HUES48 (cell line): ENCODE data around the gene ACTR1B.
"Not testable (repeated sequence)": the region's sequence is repeated elsewhere in the genome, so short reads cannot be mapped to it uniquely, and the experiment has no call there.

Experiments
- H3K27ac ChIP-seq: one replicate; pipeline ENCODE4 v1.7.0; 2013; ENCODE audit warnings: low read depth, low read length, inconsistent platforms
- H3K27me3 ChIP-seq: 2 replicates; pipeline ENCODE4 v1.6.1; 2013; ENCODE audit warnings: mild to moderate bottlenecking, low read length; ENCODE audit not compliant: control insufficient read depth, insufficient read depth
- H3K36me3 ChIP-seq: 2 replicates; pipeline ENCODE4 v1.6.1; 2013; ENCODE audit warnings: low read length; ENCODE audit not compliant: control insufficient read depth, insufficient read depth
- H3K4me1 ChIP-seq: 2 replicates; pipeline ENCODE4 v1.6.1; 2013; ENCODE audit warnings: mild to moderate bottlenecking, low read length; ENCODE audit not compliant: control insufficient read depth, insufficient read depth
- H3K4me3 ChIP-seq: 2 replicates; pipeline ENCODE4 v1.5.1; 2013; ENCODE audit warnings: mild to moderate bottlenecking, low read depth, low read length
- H3K9ac ChIP-seq: 2 replicates; pipeline ENCODE4 v1.6.1; 2013; ENCODE audit warnings: mild to moderate bottlenecking, low read depth, low read length, moderate library complexity
- H3K9me3 ChIP-seq: 2 replicates; pipeline ENCODE4 v1.6.1; 2013; ENCODE audit warnings: low read length; ENCODE audit not compliant: control insufficient read depth, insufficient read depth

ACTR1B gene

DNA sequence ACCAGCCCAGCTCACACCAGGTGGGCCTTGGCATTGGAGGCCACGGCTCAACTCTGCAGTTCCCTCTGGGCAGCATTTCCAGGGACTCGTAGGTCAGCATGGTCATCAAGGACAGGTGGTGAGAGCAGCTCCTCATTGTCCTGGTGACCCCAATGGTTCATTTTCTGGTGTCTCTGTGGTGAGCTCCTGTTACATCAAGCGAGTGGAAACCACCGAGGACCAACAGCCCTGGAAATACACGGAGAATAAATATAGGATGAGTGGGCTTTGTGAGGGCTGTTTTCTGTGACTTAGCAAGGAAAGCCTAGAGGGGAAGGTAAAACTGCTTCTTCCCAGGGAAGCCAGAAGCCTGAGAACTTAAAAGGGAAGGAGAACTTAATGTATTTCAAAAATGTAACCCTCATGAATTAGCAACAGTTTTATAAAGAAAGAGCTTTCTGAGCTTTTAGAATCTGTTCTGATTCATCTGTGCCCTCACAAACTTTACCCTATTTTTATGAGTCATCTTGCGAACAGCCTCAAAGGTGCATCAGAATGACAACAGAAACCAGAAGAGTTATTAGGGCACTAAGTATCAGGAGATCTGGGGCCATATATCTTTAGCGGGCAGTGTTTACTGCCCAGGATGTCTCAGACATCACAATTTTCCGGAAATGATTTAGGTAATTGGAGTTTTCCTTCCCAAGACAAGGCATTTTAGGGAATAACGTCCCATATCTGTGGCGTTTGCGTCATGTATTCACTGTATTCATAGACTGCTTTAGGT, 24.4 kb upstream of the ACTR1B start:
- H3K9ac ChIP-seq, result no peak overlapping the region
- no peak overlapping the region for H3K27ac ChIP-seq
- H3K9me3 ChIP-seq, result no peaks in the 10 kb centered on the region
- peaks cover 14% of the 10 kb centered on the region for H3K4me1 ChIP-seq
- no peaks in the 10 kb centered on the region for H3K27me3 ChIP-seq
- H3K4me3 ChIP-seq, result no peak overlapping the region
- H3K36me3 ChIP-seq, result no peaks in the 10 kb centered on the region

GRCh38 chr2:97687235-97687634, 23.4 kb upstream of the ACTR1B start:
- not testable (repeated sequence) for H3K27ac ChIP-seq

GRCh38 chr2:97678298-97678697, 14.5 kb upstream of the ACTR1B start:
- H3K27ac ChIP-seq, result no peak overlapping the region
- H3K9ac ChIP-seq, result no peak overlapping the region
- no peaks in the 10 kb centered on the region for H3K27me3 ChIP-seq
- no peak overlapping the region for H3K4me3 ChIP-seq
- peaks cover 3% of the 10 kb centered on the region for H3K9me3 ChIP-seq
- H3K36me3 ChIP-seq, result no peaks in the 10 kb centered on the region
- peaks cover 13% of the 10 kb centered on the region for H3K4me1 ChIP-seq

More at GRCh38 chr2:97687235-97687634, 23.4 kb upstream of the ACTR1B start:
- not testable (repeated sequence) for H3K4me3 ChIP-seq, H3K27me3 ChIP-seq, H3K36me3 ChIP-seq, H3K9me3 ChIP-seq, H3K9ac ChIP-seq
- peaks cover 14% of the 10 kb centered on the region for H3K4me1 ChIP-seq

DNA sequence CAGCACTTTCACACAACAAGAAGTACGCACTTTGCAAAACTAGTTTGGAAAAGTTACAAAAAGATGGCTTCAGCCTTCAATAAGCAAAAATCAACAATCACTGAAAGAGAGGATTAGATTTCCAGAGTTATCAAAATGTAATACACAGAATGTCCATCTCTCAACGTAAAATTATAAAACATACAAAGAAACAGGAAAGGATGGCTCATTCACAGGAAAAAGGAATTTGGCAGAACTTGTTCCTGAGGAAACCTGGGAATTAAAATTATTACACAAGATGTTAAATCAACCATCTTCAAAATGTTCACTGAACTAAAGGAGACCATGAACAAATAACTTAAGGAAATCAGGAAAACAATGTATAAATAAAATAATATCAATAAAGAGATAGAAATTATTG, 13.6 kb upstream of the ACTR1B start:
- Histone ChIP-seq H3K27ac (no peak overlapping the region), H3K4me1 (peaks cover 13% of the 10 kb centered on the region), H3K9me3 (peaks cover 3% of the 10 kb centered on the region), H3K9ac (no peak overlapping the region), H3K36me3 (no peaks in the 10 kb centered on the region), H3K4me3 (no peak overlapping the region), H3K27me3 (no peaks in the 10 kb centered on the region)

GRCh38 chr2:97676620-97677019, 12.8 kb upstream of the ACTR1B start:
- Histone ChIP-seq H3K4me1 (peaks cover 13% of the 10 kb centered on the region), H3K36me3 (no peaks in the 10 kb centered on the region), H3K27me3 (no peaks in the 10 kb centered on the region), H3K9ac (no peak overlapping the region), H3K9me3 (peaks cover 3% of the 10 kb centered on the region), H3K27ac (no peak overlapping the region), H3K4me3 (no peak overlapping the region)

DNA sequence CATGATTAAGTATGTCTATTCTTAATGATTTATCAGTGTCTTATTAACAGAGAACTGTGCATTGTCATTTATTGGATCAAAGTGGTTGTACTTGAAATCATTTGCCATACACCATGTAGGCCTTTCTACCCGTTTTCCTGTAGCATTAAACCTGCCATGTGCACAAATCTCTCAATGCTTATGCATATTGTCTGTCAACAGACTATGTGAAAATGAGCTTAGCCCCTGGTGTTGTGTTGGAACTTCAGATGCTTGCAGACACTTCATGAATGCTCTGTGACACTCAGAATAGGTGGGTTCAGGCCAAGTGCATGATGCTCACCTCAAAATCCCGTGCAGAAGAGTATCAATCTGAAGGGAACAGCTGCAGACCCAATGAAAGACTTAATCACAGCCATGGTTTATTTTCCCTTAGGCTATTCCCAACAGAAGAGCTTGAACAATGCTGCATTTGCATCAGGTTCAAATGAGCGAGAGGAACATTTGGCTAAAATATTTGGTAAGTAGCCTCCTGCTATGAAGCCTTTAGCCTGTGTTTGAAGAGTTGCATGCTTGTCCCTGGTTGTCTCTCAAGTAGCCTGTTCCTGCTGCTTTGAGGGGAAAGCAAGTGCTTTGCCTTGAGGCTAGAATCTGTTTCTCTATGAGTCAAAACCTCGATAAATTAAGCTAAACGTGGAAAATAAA, 11.7 kb upstream of the ACTR1B start:
- Histone ChIP-seq H3K4me3 (no peak overlapping the region), H3K4me1 (peaks cover 13% of the 10 kb centered on the region), H3K9me3 (peaks cover 3% of the 10 kb centered on the region), H3K36me3 (no peaks in the 10 kb centered on the region), H3K9ac (no peak overlapping the region), H3K27ac (peak overlapping the region; percentile 57), H3K27me3 (no peaks in the 10 kb centered on the region)

- peaks cover 13% of the 10 kb centered on the region for H3K4me1 ChIP-seq
- no peaks in the 10 kb centered on the region for H3K9me3 ChIP-seq
- H3K27ac ChIP-seq, result no peak overlapping the region
- no peak overlapping the region for H3K4me3 ChIP-seq
- H3K36me3 ChIP-seq, result no peaks in the 10 kb centered on the region
- H3K27me3 ChIP-seq, result no peaks in the 10 kb centered on the region
- H3K9ac ChIP-seq, result no peak overlapping the region
Measured at GRCh38 chr2:97673915-97674283, 10.1 kb upstream of the ACTR1B start.

DNA sequence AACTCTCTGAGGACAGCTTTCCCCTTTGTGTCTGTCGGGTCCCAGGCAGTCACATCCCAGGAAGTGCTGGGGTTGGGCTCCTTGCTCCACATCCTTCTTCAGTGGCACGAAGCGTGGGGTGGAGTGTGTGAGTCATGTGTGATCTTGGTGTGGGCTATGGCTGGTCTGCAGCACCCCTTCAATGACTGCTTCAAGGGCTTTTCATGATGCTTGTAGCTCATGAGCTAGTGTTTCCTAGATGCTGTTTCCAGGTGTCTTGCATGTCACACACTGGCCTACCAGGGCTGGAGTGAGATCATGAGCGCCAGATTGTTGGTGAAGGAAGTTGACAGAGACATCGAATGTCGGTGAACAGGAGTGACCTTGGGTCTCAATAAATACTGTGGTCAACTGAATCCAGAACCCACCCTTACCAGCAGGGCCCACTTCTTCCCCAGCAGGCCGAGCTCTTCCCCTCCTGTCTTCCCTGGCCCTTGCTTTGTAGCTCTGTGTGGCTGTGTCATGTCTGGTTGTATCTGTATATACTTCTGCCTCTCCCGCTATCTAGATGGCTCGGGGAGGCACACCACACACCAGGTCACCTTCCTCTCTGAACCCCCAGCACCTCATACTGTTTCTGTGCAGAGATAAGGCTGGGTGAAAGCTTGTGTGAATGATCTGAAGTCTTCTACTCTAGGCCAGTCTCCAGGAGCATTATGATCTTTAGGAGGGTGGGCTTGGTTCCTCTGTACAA, 9.5 kb upstream of the ACTR1B start:
- Histone ChIP-seq H3K36me3 (no peaks in the 10 kb centered on the region), H3K27ac (no peak overlapping the region), H3K4me1 (peaks cover 13% of the 10 kb centered on the region), H3K9ac (no peak overlapping the region), H3K9me3 (no peaks in the 10 kb centered on the region), H3K27me3 (no peaks in the 10 kb centered on the region), H3K4me3 (no peak overlapping the region)

DNA sequence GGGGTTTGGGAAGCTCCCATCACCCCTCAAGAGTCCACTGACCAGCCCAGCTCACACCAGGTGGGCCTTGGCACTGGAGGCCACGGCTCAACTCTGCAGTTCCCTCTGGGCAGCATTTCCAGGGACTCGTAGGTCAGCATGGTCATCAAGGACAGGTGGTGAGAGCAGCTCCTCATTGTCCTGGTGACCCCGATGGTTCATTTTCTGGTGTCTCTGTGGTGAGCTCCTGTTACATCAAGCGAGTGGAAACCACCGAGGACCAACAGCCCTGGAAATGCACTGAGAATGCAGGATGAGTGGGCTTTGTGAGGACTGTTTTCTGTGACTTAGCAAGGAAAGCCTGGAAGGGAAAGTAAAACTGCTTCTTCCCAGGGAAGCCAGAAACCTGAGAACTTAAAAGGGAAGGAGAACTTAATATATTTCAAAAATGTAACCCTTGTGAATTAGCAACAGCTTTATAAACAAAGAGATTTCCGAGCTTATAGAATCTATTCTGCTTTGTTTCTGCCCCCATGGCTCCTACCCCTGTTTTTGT, 8.8 kb upstream of the ACTR1B start:
- not testable (repeated sequence) for H3K9ac ChIP-seq, H3K9me3 ChIP-seq, H3K27me3 ChIP-seq, H3K27ac ChIP-seq, H3K36me3 ChIP-seq, H3K4me3 ChIP-seq
- H3K4me1 ChIP-seq, result peaks cover 13% of the 10 kb centered on the region

- no peaks in the 10 kb centered on the region for H3K9me3 ChIP-seq
- no peak overlapping the region for H3K27ac ChIP-seq
- no peak overlapping the region for H3K4me3 ChIP-seq
- H3K4me1 ChIP-seq, result peaks cover 13% of the 10 kb centered on the region
- no peaks in the 10 kb centered on the region for H3K36me3 ChIP-seq
- H3K27me3 ChIP-seq, result no peaks in the 10 kb centered on the region
- no peak overlapping the region for H3K9ac ChIP-seq
Measured at GRCh38 chr2:97671526-97671925, 7.7 kb upstream of the ACTR1B start.

- no peaks in the 10 kb centered on the region for H3K9me3 ChIP-seq
- no peaks in the 10 kb centered on the region for H3K36me3 ChIP-seq
- H3K27ac ChIP-seq, result no peak overlapping the region
- H3K4me1 ChIP-seq, result peaks cover 7% of the 10 kb centered on the region
- no peak overlapping the region for H3K4me3 ChIP-seq
- H3K9ac ChIP-seq, result no peak overlapping the region
- no peaks in the 10 kb centered on the region for H3K27me3 ChIP-seq
Measured at GRCh38 chr2:97670471-97670870, 6.6 kb upstream of the ACTR1B start.
